ENCODE data around the gene ARHGAP10.

DNA sequence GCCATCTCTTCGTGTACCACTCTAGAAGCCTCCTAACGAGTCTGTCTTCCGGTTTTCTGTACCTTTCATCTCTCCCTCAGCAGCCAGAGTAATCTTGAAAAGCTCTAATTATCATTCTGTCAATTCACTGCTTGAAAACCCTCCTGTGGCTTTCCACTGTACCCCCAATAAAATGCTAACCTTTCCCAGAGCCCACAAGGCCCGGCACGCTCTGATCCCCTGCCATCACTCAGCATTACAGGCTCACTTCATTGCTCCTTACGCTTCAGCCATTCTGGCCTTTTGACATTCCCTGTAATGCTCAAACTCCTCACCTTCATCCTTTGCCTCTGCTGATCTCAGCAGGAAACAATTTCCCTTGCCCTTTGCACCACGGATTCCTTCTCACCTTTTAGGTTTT is 112.9 kb downstream of the ARHGAP10 start:
- TF ChIP-seq, protein P1, sequence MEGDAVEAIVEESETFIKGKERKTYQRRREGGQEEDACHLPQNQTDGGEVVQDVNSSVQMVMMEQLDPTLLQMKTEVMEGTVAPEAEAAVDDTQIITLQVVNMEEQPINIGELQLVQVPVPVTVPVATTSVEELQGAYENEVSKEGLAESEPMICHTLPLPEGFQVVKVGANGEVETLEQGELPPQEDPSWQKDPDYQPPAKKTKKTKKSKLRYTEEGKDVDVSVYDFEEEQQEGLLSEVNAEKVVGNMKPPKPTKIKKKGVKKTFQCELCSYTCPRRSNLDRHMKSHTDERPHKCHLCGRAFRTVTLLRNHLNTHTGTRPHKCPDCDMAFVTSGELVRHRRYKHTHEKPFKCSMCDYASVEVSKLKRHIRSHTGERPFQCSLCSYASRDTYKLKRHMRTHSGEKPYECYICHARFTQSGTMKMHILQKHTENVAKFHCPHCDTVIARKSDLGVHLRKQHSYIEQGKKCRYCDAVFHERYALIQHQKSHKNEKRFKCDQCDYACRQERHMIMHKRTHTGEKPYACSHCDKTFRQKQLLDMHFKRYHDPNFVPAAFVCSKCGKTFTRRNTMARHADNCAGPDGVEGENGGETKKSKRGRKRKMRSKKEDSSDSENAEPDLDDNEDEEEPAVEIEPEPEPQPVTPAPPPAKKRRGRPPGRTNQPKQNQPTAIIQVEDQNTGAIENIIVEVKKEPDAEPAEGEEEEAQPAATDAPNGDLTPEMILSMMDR (IDR thresholded peaks at IDR 0.05) = no peak
- TF ChIP-seq POLR2A (IDR thresholded peaks at IDR 0.05) = no peak
